ENCODE results near the gene TBXAS1. TPM values are rescaled to one million over a fixed set of nuclear protein-coding genes. Genes with fewer than 3 reads are reported as not detected.

TBXAS1 gene
- 13.9 to 16.9 TPM (median 15.9 TPM) in 5 replicates for total RNA-seq (2022; extraction: Qiagen RNA extraction)

DNA sequence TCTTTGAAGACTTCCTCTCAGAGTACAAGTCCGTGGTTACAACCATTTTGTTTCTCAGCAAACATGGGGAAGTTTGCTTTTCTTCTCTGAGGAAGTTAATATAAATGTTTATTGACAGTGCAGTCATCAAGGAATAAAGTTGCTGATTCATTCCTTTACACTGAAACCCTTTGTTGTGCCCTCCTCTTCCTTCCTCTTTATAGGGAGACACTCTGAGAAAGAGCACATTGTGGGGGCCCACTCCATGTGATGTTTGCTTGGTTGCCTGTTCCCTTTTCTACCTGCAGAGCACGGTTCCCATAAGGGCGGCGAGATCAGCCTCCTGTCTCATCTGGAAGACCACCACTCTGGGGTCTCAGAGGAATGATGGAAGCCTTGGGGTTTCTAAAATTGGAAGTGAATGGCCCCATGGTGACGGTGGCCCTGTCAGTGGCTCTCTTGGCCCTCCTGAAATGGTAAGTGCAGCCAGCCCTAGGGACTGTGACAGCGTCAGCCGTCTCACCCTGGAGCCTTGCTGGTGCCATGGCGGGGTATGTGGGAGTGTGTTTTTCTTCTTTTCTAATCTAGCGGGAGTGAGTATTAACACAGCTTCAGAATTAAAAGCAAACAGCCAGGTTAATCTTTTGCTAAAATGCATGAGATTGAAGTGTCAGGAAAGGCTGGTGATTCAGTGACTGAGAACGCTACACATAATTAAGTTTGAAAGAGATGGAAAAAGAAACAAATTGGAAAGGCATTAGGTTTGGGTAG, at the start of gene TBXAS1:
TSS of gene TBXAS1 (plus strand) at position 240 of the 750 bp plus-strand sequence. CDS start at position 367, 127 bp downstream.

DNA sequence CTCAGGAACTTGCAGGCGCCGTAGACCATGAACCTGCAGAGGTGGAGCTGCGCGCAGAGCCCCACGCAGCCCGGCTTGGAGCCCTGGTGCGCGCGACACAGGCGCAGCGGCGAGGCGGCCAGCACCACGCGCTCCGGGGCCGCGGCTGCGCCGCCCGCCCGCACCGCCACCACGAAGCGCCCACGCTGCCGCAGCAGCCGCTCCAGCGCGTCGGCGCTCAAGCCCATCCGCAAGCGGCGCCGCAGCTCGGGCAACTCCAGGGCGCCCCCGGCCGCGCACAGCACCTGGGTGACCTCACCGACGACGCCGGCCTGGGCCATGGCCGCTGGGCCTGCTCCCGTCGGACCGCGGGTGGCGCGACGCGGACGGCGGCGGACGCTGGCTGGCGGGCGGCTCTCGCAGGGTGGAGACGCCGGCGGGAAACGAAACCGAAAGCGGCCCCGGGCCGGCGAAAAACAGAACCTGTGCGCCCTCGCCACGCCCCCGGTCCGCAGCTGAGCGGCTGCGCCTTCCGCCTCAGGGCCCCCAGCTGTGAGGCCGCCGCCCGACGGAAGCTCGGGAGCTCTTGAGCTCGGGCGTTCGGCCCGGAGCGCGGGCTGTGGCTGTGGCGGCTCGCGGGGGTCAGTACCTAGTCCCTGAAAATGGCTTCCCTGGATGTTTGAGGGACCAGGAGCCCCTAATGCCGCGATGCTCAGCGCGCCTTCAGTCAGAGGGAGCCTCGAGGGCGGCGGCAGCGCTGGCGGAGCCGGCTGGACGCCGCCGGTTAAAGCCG, 233.7 kb downstream of the TBXAS1 start, which contains the start of gene PARP12:
TSS of gene PARP12 (minus strand) at position 424 of the 772 bp plus-strand sequence. CDS start at position 320, 104 bp downstream.

Other genes with a start within 250 kb of the TBXAS1 start
- 27.1 to 41.0 TPM (median 35.6 TPM) in 5 replicates for gene HIPK2, start 51.3 kb upstream of the TBXAS1 start, total RNA-seq (2022; extraction: Qiagen RNA extraction)
- gene PARP12, start 233.7 kb downstream of the TBXAS1 start, total RNA-seq (2022; extraction: Qiagen RNA extraction): 18.0 to 21.5 TPM (median 19.7 TPM) in 5 replicates